Amniotic stem cell (primary cell): ENCODE results near the gene CCR9.

Experiments
- DNase-seq: peaks from one replicate; lab custom pipeline; 2025; lab: John Stamatoyannopoulos, UW

The CCR9 gene

GRCh38 chr3:45907769-45908705 lies 21.7 kb downstream of the CCR9 start:
- DNase-seq = no peak

GRCh38 chr3:45908761-45909160 lies 22.4 kb downstream of the CCR9 start:
- DNase-seq = no peak

- DNase-seq = no peak
Measured at GRCh38 chr3:45909542-45909941, 23.2 kb downstream of the CCR9 start.

GRCh38 chr3:45910892-45911291 lies 24.5 kb downstream of the CCR9 start:
- DNase-seq = no peak

GRCh38 chr3:45911511-45912226 lies 25.3 kb downstream of the CCR9 start:
- DNase-seq = no peak

GRCh38 chr3:45912435-45912834 lies 26.1 kb downstream of the CCR9 start:
- no peak for DNase-seq

- DNase-seq = no peak
Measured at GRCh38 chr3:45914362-45915058, 28.2 kb downstream of the CCR9 start.

- no peak for DNase-seq
Measured at GRCh38 chr3:45915059-45915439, 28.7 kb downstream of the CCR9 start.

- no peak for DNase-seq
Measured at GRCh38 chr3:45915518-45916231, 29.3 kb downstream of the CCR9 start.

- DNase-seq = no peak
Measured at GRCh38 chr3:45917146-45917898, 31.0 kb downstream of the CCR9 start.

GRCh38 chr3:45921158-45922038 lies 35.1 kb downstream of the CCR9 start:
- DNase-seq = no peak

- no peak for DNase-seq
Measured at GRCh38 chr3:45922039-45922326, 35.6 kb downstream of the CCR9 start.

- no peak for DNase-seq
Measured at GRCh38 chr3:45922950-45923590, 36.7 kb downstream of the CCR9 start.

- no peak for DNase-seq
Measured at GRCh38 chr3:45923755-45924154, 37.4 kb downstream of the CCR9 start.

GRCh38 chr3:45927881-45928280 lies 41.5 kb downstream of the CCR9 start:
- DNase-seq = no peak

- DNase-seq = no peak
Measured at GRCh38 chr3:45929042-45929679, 42.8 kb downstream of the CCR9 start.

GRCh38 chr3:45931496-45931895 lies 45.2 kb downstream of the CCR9 start:
- DNase-seq = no peak

- no peak for DNase-seq
Measured at GRCh38 chr3:45932112-45932511, 45.8 kb downstream of the CCR9 start.

- no peak for DNase-seq
Measured at GRCh38 chr3:45933591-45933990, 47.2 kb downstream of the CCR9 start.
